ACHN (cell line): ENCODE results near the gene LIMS2.

Experiments
- DNase-seq: peaks from one replicate; pipeline ENCODE4 v3.0.0-alpha.2; 2015
- in situ Hi-C: cut with HindIII; loops from 2 replicates; pipeline ENCODE4 v1.10.0; 2017; ENCODE audit warnings: low sequenced_read_pairs, low pct_ligation_motif_present, low pct_unique_long_range_greater_than_20kb

Gene LIMS2

GRCh38 chr2:127675331-127676261 lies at the start of gene LIMS2:
TSS of gene LIMS2 (minus strand) at chr2:127675530. CDS start at chr2:127675024, 506 bp downstream.
- DNase-seq = peak; percentile 65
- in situ Hi-C loops = no loop called here

GRCh38 chr2:127722807-127723206 lies 47.5 kb upstream of the LIMS2 start:
- DNase-seq = no peak
- in situ Hi-C loops = no loop called here

GRCh38 chr2:127721978-127722355 lies 46.6 kb upstream of the LIMS2 start:
- peak; percentile 21 for DNase-seq
- in situ Hi-C loops = no loop called here

- peak; percentile 59 for DNase-seq
- in situ Hi-C loops = no loop called here
Observed at GRCh38 chr2:127721311-127721977, 46.1 kb upstream of the LIMS2 start.

- no peak for DNase-seq
- in situ Hi-C loops = no loop called here
Observed at GRCh38 chr2:127719301-127720218, 44.2 kb upstream of the LIMS2 start.

GRCh38 chr2:127718271-127718670 lies 42.9 kb upstream of the LIMS2 start:
- no peak for DNase-seq
- in situ Hi-C loops = no loop called here

- DNase-seq = no peak
- in situ Hi-C loops = no loop called here
Observed at GRCh38 chr2:127715778-127716449, 40.6 kb upstream of the LIMS2 start.

- DNase-seq = no peak
- in situ Hi-C loops = no loop called here
Observed at GRCh38 chr2:127713562-127713961, 38.2 kb upstream of the LIMS2 start.

GRCh38 chr2:127712999-127713398 lies 37.7 kb upstream of the LIMS2 start:
- no peak for DNase-seq
- in situ Hi-C loops = no loop called here

GRCh38 chr2:127709336-127709735 lies 34.0 kb upstream of the LIMS2 start:
- in situ Hi-C loops = no loop called here
- no peak for DNase-seq

- DNase-seq = no peak
- in situ Hi-C loops = no loop called here
Observed at GRCh38 chr2:127707890-127708648, 32.7 kb upstream of the LIMS2 start.

GRCh38 chr2:127706215-127706990 lies 31.1 kb upstream of the LIMS2 start:
- no peak for DNase-seq
- in situ Hi-C loops = no loop called here

GRCh38 chr2:127705391-127706065 lies 30.2 kb upstream of the LIMS2 start:
- in situ Hi-C loops = no loop called here
- DNase-seq = no peak

- DNase-seq = no peak
- in situ Hi-C loops = no loop called here
Observed at GRCh38 chr2:127704641-127705390, 29.5 kb upstream of the LIMS2 start.

GRCh38 chr2:127703282-127703681 lies 28.0 kb upstream of the LIMS2 start:
- DNase-seq = no peak

More at GRCh38 chr2:127703282-127703681, 28.0 kb upstream of the LIMS2 start:
- in situ Hi-C loops = no loop called here
